SH-SY5Y (cell line): Measurements from ENCODE around the gene CCNJL.

Experiments used
- GATA2 ChIP-seq: IDR thresholded peaks from 2 replicates; pipeline ENCODE4 v1.6.1; 2011; ENCODE audit warnings: mild to moderate bottlenecking, low read depth, low read length
- GATA3 ChIP-seq: IDR thresholded peaks from 2 replicates; pipeline ENCODE4 v1.6.1; 2011; ENCODE audit warnings: low read depth, mild to moderate bottlenecking, low read length, moderate library complexity

GRCh38 chr5:160357861-160358411 lies 45.6 kb upstream of the CCNJL start:
- TF ChIP-seq GATA2 (no peak), GATA3 (no peak)
